ENCODE results near the gene MET.

- TF ChIP-seq CTCF (conservative IDR thresholded peaks at IDR 0.05 in 1 of 2, IDR thresholded peaks at IDR 0.05 in 1 of 2; ENCODE audit: low read depth in 1 of 2, low read length in 2 of 2) (no peak), EZH2 (IDR thresholded peaks at IDR 0.05; ENCODE audit: low read length, missing control alignments) (no peak)
Measured at GRCh38 chr7:116741625-116742316, 69.8 kb downstream of the MET start.

Data from fibroblast of lung (primary cell).